H9 (cell line): ENCODE data around the gene DPP6. TPM values are rescaled to one million over a fixed set of nuclear protein-coding genes. Genes with fewer than 3 reads are reported as not detected.

Source experiments
- DNase-seq: peaks from one replicate; pipeline ENCODE4 v3.0.0-alpha.2; 2017
- H2AFZ ChIP-seq: one replicate; pipeline ENCODE4 v1.6.1; 2013; ENCODE audit warnings: mild to moderate bottlenecking, low read length, control low read depth, moderate library complexity
- H2AK5ac ChIP-seq: 2 replicates; pipeline ENCODE4 v1.6.1; 2013; ENCODE audit warnings: low read length, control low read depth, mixed read lengths; ENCODE audit not compliant: insufficient read length
- H2BK120ac ChIP-seq: one replicate; pipeline ENCODE4 v1.6.1; 2013; ENCODE audit warnings: low read depth, mild to moderate bottlenecking, low read length, control low read depth, inconsistent platforms; ENCODE audit not compliant: poor library complexity, severe bottlenecking
- H2BK12ac ChIP-seq: 2 replicates; pipeline ENCODE4 v1.6.1; 2013; ENCODE audit warnings: low read length, control low read depth, mixed read lengths, low read depth; ENCODE audit not compliant: insufficient read length
- H2BK15ac ChIP-seq: 2 replicates; pipeline ENCODE4 v1.6.1; 2013; ENCODE audit warnings: low read depth, low read length, control low read depth
- H2BK20ac ChIP-seq: one replicate; pipeline ENCODE4 v1.6.1; 2013; ENCODE audit warnings: low read depth, mild to moderate bottlenecking, low read length, control low read depth, inconsistent platforms; ENCODE audit not compliant: poor library complexity, severe bottlenecking
- H2BK5ac ChIP-seq: 2 replicates; pipeline ENCODE4 v1.6.1; 2013; ENCODE audit warnings: low read length, control low read depth, mixed read lengths; ENCODE audit not compliant: insufficient read length
- H3K14ac ChIP-seq: 2 replicates; pipeline ENCODE4 v1.6.1; 2013; ENCODE audit warnings: low read length, control low read depth; ENCODE audit not compliant: insufficient read depth
- H3K18ac ChIP-seq: 2 replicates; pipeline ENCODE4 v1.6.1; 2013; ENCODE audit warnings: low read depth, mild to moderate bottlenecking, mixed read lengths, low read length, control low read depth; ENCODE audit not compliant: insufficient read length
- H3K23ac ChIP-seq: 2 replicates; pipeline ENCODE4 v1.6.1; 2013; ENCODE audit warnings: low read length, control low read depth, mixed read lengths, low read depth; ENCODE audit not compliant: insufficient read length
- H3K23me2 ChIP-seq: 2 replicates; pipeline ENCODE4 v1.6.1; 2013; ENCODE audit warnings: low read depth, mild to moderate bottlenecking, mixed read lengths, low read length, control low read depth; ENCODE audit not compliant: insufficient read length, poor library complexity, severe bottlenecking
- H3K27ac ChIP-seq: 2 replicates; pipeline ENCODE4 v1.5.1; 2013; ENCODE audit warnings: low read length, control low read depth, mixed read lengths, low read depth; ENCODE audit not compliant: insufficient read length
- H3K27me3 ChIP-seq: 2 replicates; pipeline ENCODE4 v1.6.1; 2013; ENCODE audit warnings: low read length, control low read depth, inconsistent platforms; ENCODE audit not compliant: insufficient read depth
- H3K4ac ChIP-seq: 2 replicates; pipeline ENCODE4 v1.6.1; 2013; ENCODE audit warnings: low read depth, mild to moderate bottlenecking, control low read depth, inconsistent platforms, low read length, moderate library complexity
- H3K4me1 ChIP-seq: 2 replicates; pipeline ENCODE4 v1.6.1; 2013; ENCODE audit warnings: low read length, control low read depth, inconsistent platforms; ENCODE audit not compliant: insufficient read depth
- H3K4me2 ChIP-seq: 2 replicates; pipeline ENCODE4 v1.6.1; 2013; ENCODE audit warnings: low read length, control low read depth, mixed read lengths; ENCODE audit not compliant: insufficient read length, insufficient read depth
- H3K56ac ChIP-seq: 2 replicates; pipeline ENCODE4 v1.6.1; 2013; ENCODE audit warnings: low read depth, mild to moderate bottlenecking, mixed read lengths, low read length, control low read depth; ENCODE audit not compliant: insufficient read length
- H3K79me1 ChIP-seq: 2 replicates; pipeline ENCODE4 v1.6.1; 2013; ENCODE audit warnings: low read depth, mild to moderate bottlenecking, moderate library complexity, low read length, control low read depth, inconsistent platforms; ENCODE audit not compliant: insufficient read depth, poor library complexity, severe bottlenecking
- H3K79me2 ChIP-seq: 2 replicates; pipeline ENCODE4 v1.6.1; 2013; ENCODE audit warnings: low read length, control low read depth, inconsistent platforms; ENCODE audit not compliant: insufficient read depth
- H3K9ac ChIP-seq: 2 replicates; pipeline ENCODE4 v1.6.1; 2013; ENCODE audit warnings: low read length, control low read depth, mixed read lengths; ENCODE audit not compliant: insufficient read length; ENCODE audit errors: extremely low read depth
- H3K9me3 ChIP-seq: one replicate; pipeline ENCODE4 v1.6.1; 2013; ENCODE audit warnings: low read depth, low read length, inconsistent platforms; ENCODE audit not compliant: control insufficient read depth
- H3T11ph ChIP-seq: one replicate; pipeline ENCODE4 v1.6.1; 2013; ENCODE audit warnings: mild to moderate bottlenecking, low read length, control low read depth, inconsistent platforms
- H4K20me1 ChIP-seq: one replicate; pipeline ENCODE4 v1.6.1; 2013; ENCODE audit not compliant: control insufficient read depth, insufficient read length, insufficient read depth
- H4K5ac ChIP-seq: 2 replicates; pipeline ENCODE4 v1.6.1; 2013; ENCODE audit warnings: low read depth, mild to moderate bottlenecking, mixed read lengths, low read length, control low read depth; ENCODE audit not compliant: insufficient read length
- H4K8ac ChIP-seq: replicated peaks from 2 replicates; pipeline ENCODE4 v1.6.1; 2013; ENCODE audit warnings: low read length, control low read depth, mixed read lengths, low read depth; ENCODE audit not compliant: insufficient read length
- H4K91ac ChIP-seq: 2 replicates; pipeline ENCODE4 v1.6.1; 2013; ENCODE audit warnings: low read depth, mild to moderate bottlenecking, moderate library complexity, mixed read lengths, low read length, control low read depth; ENCODE audit not compliant: insufficient read length
- H3K27ac Mint-ChIP-seq, 3 experiments: 2 replicates in 2 of 3; 3 replicates in 1 of 3; pipeline ENCODE4 v1.8.0; 2020 to 2021; ENCODE audit warnings: mixed read lengths in 3 of 3, mild to moderate bottlenecking in 1 of 3, moderate library complexity in 1 of 3
- H3K27me3 Mint-ChIP-seq: 2 replicates; pipeline ENCODE4 v1.8.0; 2021; ENCODE audit warnings: low read depth, mild to moderate bottlenecking, moderate library complexity, mixed read lengths
- H3K36me3 Mint-ChIP-seq, 3 experiments: 2 replicates in 2 of 3; 3 replicates in 1 of 3; pipeline ENCODE4 v1.8.0; 2020 to 2021; ENCODE audit warnings: low read depth in 3 of 3, mixed read lengths in 3 of 3; ENCODE audit not compliant: insufficient read depth in 1 of 3
- H3K4me1 Mint-ChIP-seq, 2 experiments: 2 replicates each; pipeline ENCODE4 v1.8.0; 2020; ENCODE audit warnings: mixed read lengths in 2 of 2
- H3K4me3 Mint-ChIP-seq, 2 experiments: 2 replicates in 1 of 2; 3 replicates in 1 of 2; pipeline ENCODE4 v1.8.0; 2020 to 2021; ENCODE audit warnings: mild to moderate bottlenecking in 2 of 2, mixed read lengths in 2 of 2, moderate library complexity in 1 of 2
- H3K9me3 Mint-ChIP-seq, 2 experiments: 2 replicates in 1 of 2; 3 replicates in 1 of 2; pipeline ENCODE4 v1.8.0; 2020; ENCODE audit warnings: mild to moderate bottlenecking in 2 of 2, mixed read lengths in 2 of 2, moderate library complexity in 1 of 2
- WGBS: extraction: QIAGEN DNeasy Blood & Tissue Kit; methylation state at CpG from one replicate; pipeline ENCODE4 v1.1.7; 2013; ENCODE audit warnings: missing lambda C conversion rate, low lambda C conversion rate, mixed read lengths; ENCODE audit not compliant: insufficient read length; ENCODE audit errors: extremely low coverage; 5-methylcytosine and 5-hydroxymethylcytosine counted together
- total RNA-seq: library from RNA; stranded (reverse); gene quantifications from 2 replicates; pipeline ENCODE4 v1.2.1, GENCODE V29; 2021
- TF ChIP-seq, protein P1 (sequence below): fragments of 200-600 bp; sonication (generic); conservative IDR thresholded peaks from 3 replicates; pipeline ENCODE4 v1.8.0; 2021; ENCODE audit warnings: antibody characterized with exemption, mild to moderate bottlenecking

The DPP6 gene
- total RNA-seq, 1 experiment from 2014 or later: 4.5 TPM

DNA sequence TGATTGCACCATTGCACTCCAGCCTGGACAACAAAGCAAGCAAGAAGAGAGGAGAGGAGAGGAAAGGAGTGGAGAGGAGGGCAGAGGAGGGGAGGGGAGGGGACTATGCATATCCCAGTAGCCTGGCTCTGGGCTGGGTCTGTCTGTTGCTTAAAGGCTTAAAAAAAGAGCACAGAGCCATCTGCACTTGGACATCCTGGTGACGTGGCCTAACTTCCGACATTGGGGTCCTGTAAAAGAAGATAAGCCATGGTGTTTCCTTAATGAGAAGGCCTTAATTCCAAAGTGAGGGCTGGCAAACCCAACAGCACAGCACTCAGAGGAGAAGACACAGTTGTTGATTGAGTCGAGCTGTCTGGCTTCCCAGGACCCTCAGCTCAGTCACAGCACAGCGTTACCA is 598.1 kb downstream of the DPP6 start:
- Histone ChIP-seq H3K4me2 (no peak overlapping the region), H3K79me1 (no peaks in the 10 kb centered on the region), H2BK5ac (no peak overlapping the region), H2BK15ac (no peak overlapping the region), H3K9ac (no peak overlapping the region), H3K14ac (no peak overlapping the region), H3K79me2 (no peaks in the 10 kb centered on the region), H2BK120ac (no peak overlapping the region), H4K20me1 (no peaks in the 10 kb centered on the region), H3K9me3 (no peaks in the 10 kb centered on the region), H3K23me2 (no peaks in the 10 kb centered on the region), H3K4ac (no peak overlapping the region), H3K27ac (no peak overlapping the region), H3K18ac (no peak overlapping the region), H2AK5ac (no peak overlapping the region), H4K91ac (no peak overlapping the region), H2BK12ac (no peak overlapping the region), H3K4me1 (no peaks in the 10 kb centered on the region), H4K5ac (no peak overlapping the region), H3K56ac (no peak overlapping the region), H3T11ph (no peak overlapping the region), H2AFZ (no peak overlapping the region), H3K23ac (no peak overlapping the region), H4K8ac (no peak overlapping the region), H2BK20ac (no peak overlapping the region), H3K27me3 (no peaks in the 10 kb centered on the region)
- WGBS: no CpG with 5 or more reads among the region's 4 CpGs
- no peak for DNase-seq
- Mint-ChIP-seq H3K4me1 (no peaks in the 10 kb centered on the region), H3K27me3 (peaks cover 2% of the 10 kb centered on the region; the same call in 1 of the 2 replicates), H3K9me3 (no peaks in the 10 kb centered on the region; a peak in 2 of 5 replicates), H3K27ac (no peak overlapping the region), H3K4me3 (no peak overlapping the region), H3K36me3 (peaks cover 0 to 3% (median 0%) of the 10 kb centered on the region in 3 experiments; a peak in 2 of 7 replicates)
- TF ChIP-seq, protein P1, sequence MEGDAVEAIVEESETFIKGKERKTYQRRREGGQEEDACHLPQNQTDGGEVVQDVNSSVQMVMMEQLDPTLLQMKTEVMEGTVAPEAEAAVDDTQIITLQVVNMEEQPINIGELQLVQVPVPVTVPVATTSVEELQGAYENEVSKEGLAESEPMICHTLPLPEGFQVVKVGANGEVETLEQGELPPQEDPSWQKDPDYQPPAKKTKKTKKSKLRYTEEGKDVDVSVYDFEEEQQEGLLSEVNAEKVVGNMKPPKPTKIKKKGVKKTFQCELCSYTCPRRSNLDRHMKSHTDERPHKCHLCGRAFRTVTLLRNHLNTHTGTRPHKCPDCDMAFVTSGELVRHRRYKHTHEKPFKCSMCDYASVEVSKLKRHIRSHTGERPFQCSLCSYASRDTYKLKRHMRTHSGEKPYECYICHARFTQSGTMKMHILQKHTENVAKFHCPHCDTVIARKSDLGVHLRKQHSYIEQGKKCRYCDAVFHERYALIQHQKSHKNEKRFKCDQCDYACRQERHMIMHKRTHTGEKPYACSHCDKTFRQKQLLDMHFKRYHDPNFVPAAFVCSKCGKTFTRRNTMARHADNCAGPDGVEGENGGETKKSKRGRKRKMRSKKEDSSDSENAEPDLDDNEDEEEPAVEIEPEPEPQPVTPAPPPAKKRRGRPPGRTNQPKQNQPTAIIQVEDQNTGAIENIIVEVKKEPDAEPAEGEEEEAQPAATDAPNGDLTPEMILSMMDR: no peak
